GM23248 (cell line): Measurements from ENCODE around the gene MYO5A.
"Not testable (repeated sequence)": the region's sequence is repeated elsewhere in the genome, so short reads cannot be mapped to it uniquely, and the experiment has no call there.

Source experiments
- EZH2 ChIP-seq: fragments of 200-600 bp; sonication (generic); IDR thresholded peaks from 2 replicates; pipeline ENCODE4 v1.6.1; 2018; ENCODE audit warnings: antibody characterized with exemption, mild to moderate bottlenecking; ENCODE audit not compliant: insufficient read depth, poor library complexity, severe bottlenecking
- EZH2phosphoT487 ChIP-seq: fragments of 200-600 bp; sonication (generic); IDR thresholded peaks from 2 replicates; pipeline ENCODE4 v1.6.1; 2018; ENCODE audit warnings: antibody characterized with exemption, moderate library complexity, mild to moderate bottlenecking, low read depth; ENCODE audit not compliant: insufficient read depth

DNA sequence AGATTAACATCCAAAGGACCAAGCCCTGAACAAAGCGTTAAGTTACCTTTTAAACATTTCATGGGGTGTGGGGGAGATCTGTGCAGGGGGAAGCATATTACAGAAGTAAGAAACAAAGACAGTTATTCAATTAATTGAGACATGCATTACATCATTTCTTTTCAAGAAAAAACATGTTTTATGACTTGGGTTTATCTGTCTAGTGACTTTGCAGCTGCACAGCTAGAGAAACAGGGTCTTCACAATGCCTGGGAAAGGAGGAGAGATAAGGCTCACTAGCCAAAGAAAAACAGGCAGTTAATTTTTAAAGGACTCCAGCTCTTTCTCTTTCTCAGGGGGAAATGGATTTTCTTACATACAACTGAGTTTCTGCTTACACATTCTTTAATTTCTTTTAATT is 112.1 kb downstream of the MYO5A start:
- not testable (repeated sequence) for TF ChIP-seq EZH2, EZH2phosphoT487
